Gastroesophageal sphincter (tissue), 3 donors: ENCODE results near the gene USP44.

ENCODE experiments used
- CTCF ChIP-seq, 4 experiments: fragments of 200-600 bp in 2 of 4; fragments of 450-650 bp in 2 of 4; sonication (generic) in 1 of 4; IDR thresholded peaks; one replicate each; pipeline ENCODE4 v1.5.1; 2017 to 2019; ENCODE audit warnings: antibody characterized with exemption in 4 of 4, mild to moderate bottlenecking in 2 of 4, moderate library complexity in 2 of 4
- EP300 ChIP-seq: sonication (generic); formaldehyde crosslinking; IDR thresholded peaks from one replicate; pipeline ENCODE4 v1.6.1; 2017; ENCODE audit warnings: antibody characterized with exemption, mild to moderate bottlenecking
- POLR2AphosphoS5 ChIP-seq: sonication (generic); formaldehyde crosslinking; IDR thresholded peaks from one replicate; pipeline ENCODE4 v1.6.1; 2017; ENCODE audit warnings: antibody characterized with exemption

- TF ChIP-seq POLR2AphosphoS5 (no peak), EP300 (no peak), CTCF (IDR thresholded peaks at IDR 0.05) (no peak)
These were observed 34.5 kb downstream of the USP44 start for GRCh38 chr12:95516757-95517156.
